Parathyroid adenoma (tissue), 2 donors: ENCODE results near the gene GPR107.

ENCODE experiments used
- H2AFZ ChIP-seq: fragments of 300-600 bp; sonication (generic); one replicate; pipeline ENCODE4 v1.7.0; 2017; ENCODE audit warnings: antibody characterized with exemption, mild to moderate bottlenecking
- H3K27ac ChIP-seq: fragments of 300-600 bp; sonication (generic); one replicate; pipeline ENCODE4 v1.7.0; 2017
- H3K27me3 ChIP-seq: fragments of 300-600 bp; sonication (generic); one replicate; pipeline ENCODE4 v1.7.0; 2017; ENCODE audit warnings: low read length; ENCODE audit not compliant: control insufficient read depth, insufficient read depth
- H3K36me3 ChIP-seq: fragments of 300-600 bp; sonication (generic); one replicate; pipeline ENCODE4 v1.7.0; 2017; ENCODE audit warnings: low read length; ENCODE audit not compliant: control insufficient read depth, insufficient read depth
- H3K4me1 ChIP-seq: fragments of 300-600 bp; sonication (generic); one replicate; pipeline ENCODE4 v1.7.0; 2017; ENCODE audit warnings: control low read depth
- H3K4me2 ChIP-seq: fragments of 300-600 bp; sonication (generic); one replicate; pipeline ENCODE4 v1.7.0; 2017; ENCODE audit warnings: low read length
- H3K4me3 ChIP-seq: fragments of 300-600 bp; sonication (generic); one replicate; pipeline ENCODE4 v1.7.0; 2017; ENCODE audit warnings: low read depth, low read length
- H3K79me2 ChIP-seq: fragments of 300-600 bp; sonication (generic); one replicate; pipeline ENCODE4 v1.7.0; 2017; ENCODE audit warnings: control low read depth
- H3K9ac ChIP-seq: fragments of 300-600 bp; sonication (generic); one replicate; pipeline ENCODE4 v1.7.0; 2017; ENCODE audit warnings: mild to moderate bottlenecking
- H3K9me3 ChIP-seq: fragments of 300-600 bp; sonication (generic); one replicate; pipeline ENCODE4 v1.7.0; 2017; ENCODE audit warnings: low read length; ENCODE audit not compliant: control insufficient read depth
- TF ChIP-seq, protein P1 (sequence below): fragments of 300-600 bp; sonication (generic); IDR thresholded peaks from one replicate; pipeline ENCODE4 v1.7.0; 2017; ENCODE audit warnings: antibody characterized with exemption, mild to moderate bottlenecking
- donor health status: primary hyperparathyroidism.

GPR107 gene

DNA sequence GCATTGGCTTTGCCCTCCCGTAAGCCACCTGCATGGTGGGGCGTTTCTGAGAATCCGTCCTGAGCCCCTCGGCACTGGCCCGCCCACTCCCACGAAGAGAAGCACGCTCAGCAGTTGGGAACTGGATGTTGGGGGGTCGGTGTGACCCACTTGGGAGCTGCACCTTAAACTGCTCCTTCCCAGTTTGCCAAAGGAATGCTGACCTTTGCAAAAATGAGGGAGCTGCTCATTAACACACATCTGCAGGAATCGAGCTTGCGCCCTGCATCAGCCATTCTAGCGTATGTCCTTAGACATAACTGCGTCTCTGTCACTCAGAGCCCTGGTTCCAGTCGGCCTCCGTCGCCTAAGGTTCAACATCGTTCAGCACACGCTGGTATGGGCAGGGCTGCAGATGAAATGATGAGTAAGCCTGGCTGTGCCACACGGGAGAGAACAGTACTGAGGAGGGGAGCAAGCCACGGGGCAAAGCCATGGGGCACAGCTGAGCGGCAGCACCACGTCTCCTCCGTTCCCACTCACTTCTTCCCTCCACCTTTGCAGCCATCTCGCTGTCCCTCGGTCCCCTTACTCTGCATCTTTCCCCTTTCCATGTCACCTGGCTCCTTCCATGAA is 89.7 kb downstream of the GPR107 start:
- Histone ChIP-seq H3K9me3 (no peaks in the 10 kb centered on the region), H3K4me2 (no peak overlapping the region), H3K4me3 (no peak overlapping the region), H3K27ac (no peak overlapping the region), H3K9ac (no peak overlapping the region), H3K36me3 (no peaks in the 10 kb centered on the region), H3K27me3 (no peaks in the 10 kb centered on the region), H3K4me1 (no peaks in the 10 kb centered on the region), H3K79me2 (no peaks in the 10 kb centered on the region), H2AFZ (no peak overlapping the region)
- TF ChIP-seq, protein P1, sequence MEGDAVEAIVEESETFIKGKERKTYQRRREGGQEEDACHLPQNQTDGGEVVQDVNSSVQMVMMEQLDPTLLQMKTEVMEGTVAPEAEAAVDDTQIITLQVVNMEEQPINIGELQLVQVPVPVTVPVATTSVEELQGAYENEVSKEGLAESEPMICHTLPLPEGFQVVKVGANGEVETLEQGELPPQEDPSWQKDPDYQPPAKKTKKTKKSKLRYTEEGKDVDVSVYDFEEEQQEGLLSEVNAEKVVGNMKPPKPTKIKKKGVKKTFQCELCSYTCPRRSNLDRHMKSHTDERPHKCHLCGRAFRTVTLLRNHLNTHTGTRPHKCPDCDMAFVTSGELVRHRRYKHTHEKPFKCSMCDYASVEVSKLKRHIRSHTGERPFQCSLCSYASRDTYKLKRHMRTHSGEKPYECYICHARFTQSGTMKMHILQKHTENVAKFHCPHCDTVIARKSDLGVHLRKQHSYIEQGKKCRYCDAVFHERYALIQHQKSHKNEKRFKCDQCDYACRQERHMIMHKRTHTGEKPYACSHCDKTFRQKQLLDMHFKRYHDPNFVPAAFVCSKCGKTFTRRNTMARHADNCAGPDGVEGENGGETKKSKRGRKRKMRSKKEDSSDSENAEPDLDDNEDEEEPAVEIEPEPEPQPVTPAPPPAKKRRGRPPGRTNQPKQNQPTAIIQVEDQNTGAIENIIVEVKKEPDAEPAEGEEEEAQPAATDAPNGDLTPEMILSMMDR = no peak

GRCh38 chr9:130143958-130144366 is 90.3 kb downstream of the GPR107 start:
- Histone ChIP-seq H3K9me3 (no peaks in the 10 kb centered on the region), H3K4me2 (no peak overlapping the region), H2AFZ (no peak overlapping the region), H3K79me2 (no peaks in the 10 kb centered on the region), H3K27me3 (no peaks in the 10 kb centered on the region), H3K4me1 (no peaks in the 10 kb centered on the region), H3K36me3 (no peaks in the 10 kb centered on the region), H3K4me3 (no peak overlapping the region), H3K27ac (no peak overlapping the region), H3K9ac (no peak overlapping the region)
- TF ChIP-seq, protein P1 = no peak

- Histone ChIP-seq H3K27ac (no peak overlapping the region), H3K4me2 (no peak overlapping the region), H3K9me3 (no peaks in the 10 kb centered on the region), H3K79me2 (no peaks in the 10 kb centered on the region), H3K36me3 (no peaks in the 10 kb centered on the region), H3K9ac (no peak overlapping the region), H3K27me3 (no peaks in the 10 kb centered on the region), H3K4me3 (no peak overlapping the region), H3K4me1 (no peaks in the 10 kb centered on the region), H2AFZ (no peak overlapping the region)
- TF ChIP-seq, protein P1 = no peak
Measured at GRCh38 chr9:130144703-130145102, 91.0 kb downstream of the GPR107 start.

GRCh38 chr9:130145658-130146057 is 92.0 kb downstream of the GPR107 start:
- Histone ChIP-seq H3K4me3 (no peak overlapping the region), H3K4me1 (no peaks in the 10 kb centered on the region), H3K27ac (no peak overlapping the region), H2AFZ (no peak overlapping the region), H3K9me3 (no peaks in the 10 kb centered on the region), H3K9ac (no peak overlapping the region), H3K36me3 (no peaks in the 10 kb centered on the region), H3K79me2 (no peaks in the 10 kb centered on the region), H3K27me3 (no peaks in the 10 kb centered on the region), H3K4me2 (no peak overlapping the region)
- TF ChIP-seq, protein P1 = no peak

DNA sequence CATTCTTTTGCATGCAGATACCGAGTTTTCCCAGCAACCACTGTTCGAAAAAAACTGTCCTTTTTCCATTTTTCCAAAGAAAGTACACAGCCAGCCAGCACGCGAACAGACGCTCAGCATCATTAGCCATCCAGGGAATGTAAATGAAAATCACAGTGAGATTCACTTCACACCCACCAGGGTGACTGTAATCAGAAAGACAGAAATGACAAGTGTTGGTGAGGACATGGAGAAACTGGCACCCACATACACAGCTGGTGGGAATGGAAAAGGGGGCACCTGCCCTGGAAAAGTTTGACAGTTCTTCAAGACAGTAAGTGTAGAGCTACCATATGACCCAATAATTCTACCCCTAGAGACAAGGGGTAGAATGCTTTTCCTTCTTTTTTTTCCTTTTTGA is 93.5 kb downstream of the GPR107 start:
- TF ChIP-seq, protein P1 = no peak
- no peak overlapping the region for H2AFZ ChIP-seq
- no peaks in the 10 kb centered on the region for H3K79me2 ChIP-seq
- no peaks in the 10 kb centered on the region for H3K4me1 ChIP-seq
- no peak overlapping the region for H3K4me2 ChIP-seq
- no peak overlapping the region for H3K27ac ChIP-seq
- H3K4me3 ChIP-seq = no peak overlapping the region
- no peaks in the 10 kb centered on the region for H3K36me3 ChIP-seq
- no peaks in the 10 kb centered on the region for H3K27me3 ChIP-seq
- H3K9ac ChIP-seq = no peak overlapping the region
- no peaks in the 10 kb centered on the region for H3K9me3 ChIP-seq
